Measurements from ENCODE around the gene OR51B2.

Gene OR51B2

GRCh38 chr11:5281596-5281995 lies 42.5 kb downstream of the OR51B2 start:
- DNase-seq (ENCODE audit: insufficient read length, low spot score), result no peak

GRCh38 chr11:5280582-5281102 lies 43.5 kb downstream of the OR51B2 start:
- FAIRE-seq (no peak), DNase-seq (ENCODE audit: insufficient read length, low spot score) (no peak)
- no peak for TF ChIP-seq CTCF (IDR thresholded peaks at IDR 0.05; ENCODE audit: insufficient read depth, missing control alignments)

More at GRCh38 chr11:5281596-5281995, 42.5 kb downstream of the OR51B2 start:
- FAIRE-seq, result no peak
- no peak for TF ChIP-seq CTCF (IDR thresholded peaks at IDR 0.05; ENCODE audit: insufficient read depth, missing control alignments)

- no peak for TF ChIP-seq CTCF (IDR thresholded peaks at IDR 0.05; ENCODE audit: insufficient read depth, missing control alignments)
- DNase-seq (ENCODE audit: insufficient read length, low spot score) (no peak), FAIRE-seq (no peak)
Observed at GRCh38 chr11:5279471-5280090, 44.5 kb downstream of the OR51B2 start.

GRCh38 chr11:5277807-5278382 lies 46.2 kb downstream of the OR51B2 start:
- TF ChIP-seq CTCF (IDR thresholded peaks at IDR 0.05; ENCODE audit: insufficient read depth, missing control alignments), result no peak
- DNase-seq (ENCODE audit: insufficient read length, low spot score) (no peak), FAIRE-seq (no peak)

GRCh38 chr11:5276697-5277096 lies 47.4 kb downstream of the OR51B2 start:
- no peak for TF ChIP-seq CTCF (IDR thresholded peaks at IDR 0.05; ENCODE audit: insufficient read depth, missing control alignments)
- FAIRE-seq, result no peak
- no peak for DNase-seq (ENCODE audit: insufficient read length, low spot score)

- DNase-seq (ENCODE audit: insufficient read length, low spot score) (no peak), FAIRE-seq (no peak)
- TF ChIP-seq CTCF (IDR thresholded peaks at IDR 0.05; ENCODE audit: insufficient read depth, missing control alignments), result no peak
Observed at GRCh38 chr11:5275369-5276110, 48.6 kb downstream of the OR51B2 start.

All from D721Med (cell line).